Epithelial cell of esophagus (primary cell): ENCODE measurements around the gene MAP4K2.

Experiments
- DNase-seq: peaks from one replicate; pipeline ENCODE4 v3.0.0; 2010; ENCODE audit warnings: low read depth
- H3K4me3 ChIP-seq: 2 replicates; pipeline ENCODE4 v1.5.1; 2011; ENCODE audit warnings: mild to moderate bottlenecking, low read length, control low read depth
- CTCF ChIP-seq: IDR thresholded peaks from 2 replicates; pipeline ENCODE4 v1.5.1; 2011; ENCODE audit warnings: low read depth, mild to moderate bottlenecking, low read length, control low read depth, inconsistent platforms; ENCODE audit not compliant: insufficient read depth; ENCODE audit errors: missing control alignments

Gene MAP4K2

DNA sequence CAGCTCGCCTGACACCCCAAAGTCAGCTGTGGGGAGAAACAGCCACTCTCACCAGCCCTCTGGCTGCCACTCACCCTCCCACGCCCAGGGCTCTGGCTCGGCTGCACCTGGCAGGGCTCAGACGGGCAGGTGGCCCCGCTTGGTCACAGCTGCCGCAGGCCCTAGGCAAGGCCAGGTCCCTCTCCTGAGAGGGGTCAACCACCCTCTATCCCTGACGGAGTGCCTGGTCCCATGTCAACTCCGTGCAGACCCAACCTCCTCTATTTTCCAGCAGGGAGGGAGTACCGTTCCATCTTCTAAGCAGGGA is 1.9 kb downstream of the MAP4K2 start:
- DNase-seq, result no peak
- TF ChIP-seq CTCF, result no peak
- H3K4me3 ChIP-seq, result no peak overlapping the region

GRCh38 chr11:64800303-64801157 is 2.5 kb downstream of the MAP4K2 start:
- TF ChIP-seq CTCF, result no peak
- no peak overlapping the region for H3K4me3 ChIP-seq
- no peak for DNase-seq

GRCh38 chr11:64799623-64800302 is 3.3 kb downstream of the MAP4K2 start:
- DNase-seq, result no peak
- no peak for TF ChIP-seq CTCF
- H3K4me3 ChIP-seq, result no peak overlapping the region

- no peak for TF ChIP-seq CTCF
- no peak for DNase-seq
- H3K4me3 ChIP-seq, result no peak overlapping the region
These were observed 3.8 kb downstream of the MAP4K2 start for GRCh38 chr11:64799256-64799622.

DNA sequence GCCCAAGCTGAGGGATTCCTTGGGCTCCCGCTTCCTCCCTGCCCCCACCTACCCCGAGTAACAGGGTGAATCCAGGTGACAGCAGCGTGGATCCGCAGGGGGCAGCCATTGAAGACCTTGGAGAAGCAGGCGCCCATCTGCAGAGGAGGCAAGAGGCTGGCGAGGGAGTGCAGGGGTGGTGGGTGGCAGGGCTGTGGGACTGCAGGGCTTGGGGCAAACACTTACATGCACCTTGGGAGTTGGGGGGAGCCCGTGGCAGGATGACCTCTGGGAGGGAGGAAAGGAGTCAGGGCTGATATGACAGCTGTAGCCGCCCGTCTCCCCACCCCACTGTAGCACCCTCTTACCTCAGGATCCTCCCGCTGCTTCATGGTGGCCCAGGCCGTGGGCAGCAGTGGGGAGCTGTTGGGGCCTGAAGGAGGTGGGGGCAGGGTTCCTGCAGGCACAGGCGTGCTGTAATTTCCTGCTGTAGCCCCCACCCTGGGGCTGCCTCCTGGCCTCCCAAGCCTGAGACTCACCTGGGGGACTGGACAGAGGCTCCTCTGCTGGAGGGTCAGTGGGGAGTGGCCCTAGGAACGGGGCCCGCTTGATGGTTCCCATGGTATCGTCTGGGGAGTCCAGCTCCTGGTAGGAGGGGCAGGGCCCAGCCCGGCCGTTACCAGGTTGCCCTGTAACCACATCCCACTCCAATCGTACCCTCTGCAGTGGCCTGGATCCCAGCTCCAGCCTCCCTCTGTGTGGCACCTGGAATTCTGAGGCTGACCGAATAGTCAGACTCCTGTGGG is 6.1 kb downstream of the MAP4K2 start:
- TF ChIP-seq CTCF, result no peak
- no peak for DNase-seq
- H3K4me3 ChIP-seq, result no peak overlapping the region

DNA sequence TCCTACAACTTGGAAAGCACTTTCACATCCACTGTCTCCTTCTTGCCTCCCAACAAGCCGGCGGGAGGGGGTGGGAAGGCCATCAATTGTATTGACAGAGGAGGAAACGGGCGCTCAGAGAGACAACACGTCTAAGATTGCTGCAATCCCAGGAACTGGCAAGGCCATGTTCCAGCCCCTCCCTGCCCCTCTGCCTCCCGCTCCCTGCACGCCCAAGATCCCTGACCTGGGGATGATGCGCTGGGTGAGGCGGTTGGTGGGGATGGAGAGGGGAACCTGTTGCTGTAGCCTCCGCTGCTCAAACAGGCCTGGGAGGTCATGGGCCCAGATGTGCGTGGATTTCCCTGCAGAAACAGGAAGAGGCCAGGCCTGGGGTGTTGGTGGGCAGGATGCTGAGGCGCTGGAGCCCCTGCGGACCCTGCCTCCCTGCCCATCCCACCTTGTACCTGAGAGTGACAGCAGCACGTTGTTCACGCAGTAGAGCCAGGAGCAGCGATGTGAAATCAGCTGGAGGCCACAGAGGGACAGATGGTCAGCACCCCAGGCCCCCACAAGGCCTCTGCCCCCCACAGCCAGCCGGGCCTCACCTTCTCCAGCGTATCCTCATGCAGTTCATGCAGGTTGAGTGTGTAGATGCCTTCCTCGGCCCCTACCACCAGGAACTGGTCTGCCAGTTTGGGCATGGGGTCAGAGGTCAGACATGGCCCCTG is 6.8 kb downstream of the MAP4K2 start:
- DNase-seq, result no peak
- H3K4me3 ChIP-seq, result no peak overlapping the region
- TF ChIP-seq CTCF, result no peak
